ENCODE measurements around the gene PGD.

Gene PGD

GRCh38 chr1:10383630-10384029, 15.2 kb upstream of the PGD start:
- Histone ChIP-seq H3K9ac (ENCODE audit: low read length) (no peak overlapping the region), H3K9me3 (ENCODE audit: low read length) (no peaks in the 10 kb centered on the region), H3K4me3 (ENCODE audit: low read depth, low read length, poor library complexity, severe bottlenecking) (no peak overlapping the region), H3K36me3 (ENCODE audit: insufficient read depth, low read length) (no peaks in the 10 kb centered on the region), H3K9me2 (ENCODE audit: low read depth, low read length) (no peaks in the 10 kb centered on the region), H3K4me2 (ENCODE audit: low read length) (no peak overlapping the region), H4K20me1 (ENCODE audit: insufficient read depth, low read length) (no peaks in the 10 kb centered on the region), H3F3A (ENCODE audit: insufficient read depth, low read length) (no peaks in the 10 kb centered on the region), H3K79me2 (ENCODE audit: insufficient read depth, low read length) (no peaks in the 10 kb centered on the region), H3K27ac (ENCODE audit: low read depth, low read length, poor library complexity, severe bottlenecking) (no peak overlapping the region), H2AFZ (ENCODE audit: low read length) (no peak overlapping the region), H3K27me3 (ENCODE audit: insufficient read depth, low read length) (peaks cover 5% of the 10 kb centered on the region; the same call in 1 of the 2 replicates), H3K4me1 (ENCODE audit: insufficient read depth, low read length, severe bottlenecking) (peaks cover 10% of the 10 kb centered on the region)
- TF ChIP-seq CTCF (IDR thresholded peaks at IDR 0.05; ENCODE audit: low read length) (no peak), EZH2 (IDR thresholded peaks at IDR 0.05; ENCODE audit: borderline replicate concordance, low read length) (no peak)

GRCh38 chr1:10384219-10384618, 14.6 kb upstream of the PGD start:
- H3K9me3 ChIP-seq (ENCODE audit: low read length), result no peaks in the 10 kb centered on the region
- H2AFZ ChIP-seq (ENCODE audit: low read length), result no peak overlapping the region
- H4K20me1 ChIP-seq (ENCODE audit: insufficient read depth, low read length), result no peaks in the 10 kb centered on the region
- H3K9ac ChIP-seq (ENCODE audit: low read length), result no peak overlapping the region
- H3K4me1 ChIP-seq (ENCODE audit: insufficient read depth, low read length, severe bottlenecking), result peaks cover 11% of the 10 kb centered on the region
- no peak overlapping the region for H3K4me2 ChIP-seq (ENCODE audit: low read length)
- no peaks in the 10 kb centered on the region for H3K36me3 ChIP-seq (ENCODE audit: insufficient read depth, low read length)
- H3F3A ChIP-seq (ENCODE audit: insufficient read depth, low read length), result no peaks in the 10 kb centered on the region
- no peaks in the 10 kb centered on the region for H3K9me2 ChIP-seq (ENCODE audit: low read depth, low read length)
- H3K27ac ChIP-seq (ENCODE audit: low read depth, low read length, poor library complexity, severe bottlenecking), result no peak overlapping the region
- no peaks in the 10 kb centered on the region for H3K79me2 ChIP-seq (ENCODE audit: insufficient read depth, low read length)
- H3K4me3 ChIP-seq (ENCODE audit: low read depth, low read length, poor library complexity, severe bottlenecking), result no peak overlapping the region
- TF ChIP-seq CTCF (IDR thresholded peaks at IDR 0.05; ENCODE audit: low read length), result no peak
- no peak for TF ChIP-seq EZH2 (IDR thresholded peaks at IDR 0.05; ENCODE audit: borderline replicate concordance, low read length)
- peaks cover 5% of the 10 kb centered on the region; the same call in 1 of the 2 replicates for H3K27me3 ChIP-seq (ENCODE audit: insufficient read depth, low read length)

- peaks cover 11% of the 10 kb centered on the region for H3K4me1 ChIP-seq (ENCODE audit: insufficient read depth, low read length, severe bottlenecking)
- no peak overlapping the region for H3K4me3 ChIP-seq (ENCODE audit: low read depth, low read length, poor library complexity, severe bottlenecking)
- no peak overlapping the region for H3K9ac ChIP-seq (ENCODE audit: low read length)
- no peaks in the 10 kb centered on the region for H3F3A ChIP-seq (ENCODE audit: insufficient read depth, low read length)
- no peak overlapping the region for H3K4me2 ChIP-seq (ENCODE audit: low read length)
- H3K27ac ChIP-seq (ENCODE audit: low read depth, low read length, poor library complexity, severe bottlenecking), result no peak overlapping the region
- TF ChIP-seq CTCF (IDR thresholded peaks at IDR 0.05; ENCODE audit: low read length) (no peak), EZH2 (IDR thresholded peaks at IDR 0.05; ENCODE audit: borderline replicate concordance, low read length) (no peak)
- no peaks in the 10 kb centered on the region for H3K9me3 ChIP-seq (ENCODE audit: low read length)
- H3K27me3 ChIP-seq (ENCODE audit: insufficient read depth, low read length), result peaks cover 5% of the 10 kb centered on the region; the same call in 1 of the 2 replicates
- H4K20me1 ChIP-seq (ENCODE audit: insufficient read depth, low read length), result no peaks in the 10 kb centered on the region
- H3K36me3 ChIP-seq (ENCODE audit: insufficient read depth, low read length), result no peaks in the 10 kb centered on the region
- no peaks in the 10 kb centered on the region for H3K9me2 ChIP-seq (ENCODE audit: low read depth, low read length)
- no peak overlapping the region for H2AFZ ChIP-seq (ENCODE audit: low read length)
- no peaks in the 10 kb centered on the region for H3K79me2 ChIP-seq (ENCODE audit: insufficient read depth, low read length)
Measured at GRCh38 chr1:10386761-10387676, 11.8 kb upstream of the PGD start.

Data from OCI-LY1 (cell line).